ENCODE measurements around the gene CYP19A1.
"Not testable (repeated sequence)": the region's sequence is repeated elsewhere in the genome, so short reads cannot be mapped to it uniquely, and the experiment has no call there.

The CYP19A1 gene

DNA sequence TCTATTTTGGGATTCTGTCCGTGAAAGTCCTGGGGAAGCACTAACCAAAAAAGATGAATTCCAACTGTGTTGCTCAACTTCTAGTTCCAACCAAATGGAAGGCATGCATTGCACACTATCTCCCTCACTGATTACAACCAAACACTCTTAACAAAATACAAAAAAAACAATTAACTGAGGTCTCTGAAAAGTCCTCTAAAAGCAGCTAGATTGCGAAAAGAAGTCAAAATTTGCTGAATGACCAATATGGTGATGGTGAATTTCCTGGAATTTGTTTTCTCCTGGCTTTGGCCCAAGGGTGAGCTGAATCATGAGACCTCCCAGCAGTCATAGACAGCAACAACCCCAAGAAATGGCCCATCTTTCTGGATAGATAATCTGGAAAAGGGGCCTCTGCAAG lies 28.3 kb downstream of the CYP19A1 start:
- no peak for DNase-seq (ENCODE audit: extremely low spot score, insufficient read length, low read depth)
- no peak for FAIRE-seq

DNA sequence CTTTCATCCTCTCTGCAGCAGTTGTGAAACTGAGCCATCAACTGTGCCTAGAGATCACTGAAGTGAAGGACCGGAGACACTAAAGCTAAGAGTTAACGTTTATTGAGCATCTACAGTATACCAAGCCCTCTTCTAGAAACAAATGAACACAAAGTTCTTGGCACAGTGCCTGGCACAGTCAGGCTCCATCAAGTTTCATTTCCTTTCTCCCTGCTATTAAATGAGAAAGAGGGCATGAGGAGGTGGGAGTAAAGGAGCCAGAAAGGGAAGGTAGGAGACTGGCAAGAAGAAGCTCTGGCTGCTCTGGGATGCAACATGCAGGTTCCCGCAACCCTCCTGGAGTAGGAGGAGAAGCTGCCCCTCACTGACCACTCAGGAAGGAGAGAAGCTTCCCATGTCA lies 30.6 kb downstream of the CYP19A1 start:
- FAIRE-seq (no peak), DNase-seq (ENCODE audit: extremely low spot score, insufficient read length, low read depth) (no peak)

DNA sequence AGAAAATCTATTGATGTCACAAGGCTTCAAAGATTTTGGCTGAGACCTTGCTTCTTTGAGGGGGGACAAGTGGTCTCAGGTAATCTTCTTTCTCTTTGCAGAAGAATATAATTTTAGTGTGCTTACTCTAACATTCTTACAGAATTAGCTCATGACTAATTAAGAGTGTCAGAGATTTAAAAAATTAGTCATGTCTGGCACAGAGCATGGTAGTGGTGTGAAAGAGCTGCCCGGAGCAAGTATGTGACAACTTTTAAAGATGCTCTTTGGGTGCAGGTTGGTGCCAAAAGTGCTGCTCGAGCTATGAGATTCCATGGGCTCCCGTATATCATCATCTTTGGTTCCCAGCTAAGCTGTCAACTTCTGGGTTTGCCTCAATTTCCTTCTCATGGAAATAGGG lies 31.1 kb downstream of the CYP19A1 start:
- DNase-seq (ENCODE audit: extremely low spot score, insufficient read length, low read depth) = no peak
- no peak for FAIRE-seq

DNA sequence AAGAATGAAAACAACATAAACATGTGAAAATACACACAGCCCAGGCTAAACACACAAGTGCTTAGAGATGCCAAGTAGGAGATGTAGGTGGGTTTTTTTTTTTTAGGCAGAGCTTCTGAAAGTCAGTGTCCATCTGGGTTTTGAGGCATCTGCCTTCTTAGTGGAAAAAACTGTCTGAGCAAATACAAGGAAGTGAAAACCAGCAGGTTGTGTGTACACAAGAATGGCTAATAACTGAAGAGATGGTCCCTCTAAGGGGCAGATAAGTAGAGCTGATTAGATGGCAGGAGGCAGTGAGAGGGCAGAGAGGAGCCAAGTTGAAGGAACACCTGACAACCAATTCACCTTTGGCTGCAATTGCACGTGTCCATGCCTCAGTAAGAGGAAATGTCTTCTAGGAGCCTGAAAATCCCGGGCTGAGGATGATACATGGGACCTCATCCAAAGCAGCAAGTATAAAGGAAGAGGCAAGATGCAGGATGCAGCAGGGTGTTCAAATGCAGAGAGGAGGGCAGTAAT lies 34.9 kb downstream of the CYP19A1 start:
- no peak for DNase-seq (ENCODE audit: extremely low spot score, insufficient read length, low read depth)
- FAIRE-seq = no peak

DNA sequence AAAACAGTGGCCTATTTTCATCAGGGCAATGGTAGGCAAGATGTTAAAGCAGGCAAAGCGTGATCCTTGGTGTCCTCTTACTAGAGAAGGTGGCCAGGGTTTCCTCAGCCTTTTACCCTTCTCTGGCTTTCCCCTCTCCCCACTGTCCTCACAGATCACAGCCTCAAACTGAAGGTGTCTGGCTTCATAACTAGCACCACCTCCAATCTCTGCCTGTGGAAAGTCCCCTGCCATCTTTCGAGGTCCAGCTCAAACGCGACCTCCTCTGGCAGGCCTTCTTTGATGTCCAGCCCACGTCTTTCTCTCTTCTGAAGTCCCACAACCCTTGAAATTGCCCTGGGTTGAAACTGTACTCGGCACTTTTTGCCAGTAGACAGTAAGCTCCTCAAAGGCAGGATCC lies 35.9 kb downstream of the CYP19A1 start:
- DNase-seq (ENCODE audit: extremely low spot score, insufficient read length, low read depth) (no peak), FAIRE-seq (no peak)

DNA sequence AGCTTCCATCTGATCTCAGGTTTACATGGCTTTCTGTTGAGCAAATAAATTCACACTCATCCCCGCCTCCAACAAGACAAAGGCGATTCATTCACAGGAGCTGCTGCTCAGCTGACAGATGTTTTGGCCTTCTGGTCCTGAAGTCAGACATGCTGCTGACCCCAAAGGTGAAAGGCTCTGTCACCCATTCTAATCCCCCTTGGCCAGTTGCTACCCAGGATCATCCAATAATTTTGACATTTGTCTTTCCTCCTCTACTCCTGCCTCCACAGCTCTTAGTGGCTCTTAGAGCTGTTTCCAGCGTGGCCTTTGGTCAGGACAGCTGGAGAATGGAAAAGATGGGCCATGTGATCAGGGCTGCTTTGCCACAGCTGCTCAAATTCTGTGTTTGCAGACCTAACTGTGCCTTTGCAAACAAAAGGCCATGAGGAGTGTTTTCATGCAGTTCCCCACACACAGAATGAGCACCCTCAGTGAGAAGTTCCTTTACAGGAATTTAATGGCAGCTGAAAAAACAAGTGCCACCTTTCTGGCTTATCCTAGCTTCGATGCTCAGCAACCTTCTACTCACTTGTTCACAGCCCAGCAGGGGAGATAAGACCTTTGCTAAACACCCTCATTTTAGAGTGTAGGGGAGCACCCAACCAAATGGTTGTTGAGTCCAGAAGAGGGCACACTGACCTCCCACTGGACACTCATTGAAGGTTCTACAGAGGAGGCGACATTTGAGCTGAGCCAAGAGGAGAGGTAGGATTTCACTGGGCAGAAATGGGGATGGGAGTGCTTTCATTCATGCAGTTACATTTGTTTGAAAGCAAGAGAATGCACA lies 39.0 kb downstream of the CYP19A1 start:
- FAIRE-seq (no peak), DNase-seq (ENCODE audit: extremely low spot score, insufficient read length, low read depth) (no peak)

DNA sequence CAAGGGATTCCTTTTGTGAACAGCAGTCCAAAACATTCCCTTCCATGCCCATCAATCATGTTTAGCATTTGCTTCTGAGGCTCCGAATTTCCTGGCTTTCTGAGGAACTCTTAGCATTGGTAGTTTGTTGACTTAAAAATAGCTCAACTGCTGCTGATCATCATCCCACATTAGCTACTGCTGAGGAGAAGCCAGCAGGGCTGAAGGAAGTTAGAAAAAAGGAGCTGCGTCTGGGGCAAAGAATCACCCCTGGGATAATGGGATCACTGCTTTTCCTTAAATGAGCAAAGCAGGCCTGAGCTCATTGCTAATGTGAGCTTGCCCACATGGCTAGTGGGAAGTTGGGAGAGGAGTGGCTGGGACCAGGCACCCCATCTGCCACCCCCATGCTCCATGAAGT lies 39.8 kb downstream of the CYP19A1 start:
- FAIRE-seq = no peak
- no peak for DNase-seq (ENCODE audit: extremely low spot score, insufficient read length, low read depth)

DNA sequence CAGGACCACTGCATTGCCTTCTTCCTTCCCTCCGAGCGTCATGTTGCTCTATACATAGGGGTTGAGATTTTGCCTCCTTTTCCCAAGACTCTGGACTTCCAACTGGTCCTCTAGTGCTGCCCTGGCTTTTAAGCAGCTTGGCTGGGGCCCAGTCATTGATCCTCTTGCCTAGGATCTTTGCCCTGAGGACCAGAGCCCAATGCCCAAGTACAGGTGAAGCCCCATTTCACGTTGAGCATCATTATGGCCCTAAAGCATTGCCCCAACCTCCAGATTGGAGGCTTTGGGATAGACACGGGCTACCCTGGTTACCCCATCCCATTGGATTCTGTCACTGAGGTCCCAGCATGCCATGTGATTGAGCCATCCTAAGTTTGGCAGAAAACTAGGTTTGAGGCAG lies 47.7 kb downstream of the CYP19A1 start:
- DNase-seq (ENCODE audit: extremely low spot score, insufficient read length, low read depth) (no peak), FAIRE-seq (no peak)

DNA sequence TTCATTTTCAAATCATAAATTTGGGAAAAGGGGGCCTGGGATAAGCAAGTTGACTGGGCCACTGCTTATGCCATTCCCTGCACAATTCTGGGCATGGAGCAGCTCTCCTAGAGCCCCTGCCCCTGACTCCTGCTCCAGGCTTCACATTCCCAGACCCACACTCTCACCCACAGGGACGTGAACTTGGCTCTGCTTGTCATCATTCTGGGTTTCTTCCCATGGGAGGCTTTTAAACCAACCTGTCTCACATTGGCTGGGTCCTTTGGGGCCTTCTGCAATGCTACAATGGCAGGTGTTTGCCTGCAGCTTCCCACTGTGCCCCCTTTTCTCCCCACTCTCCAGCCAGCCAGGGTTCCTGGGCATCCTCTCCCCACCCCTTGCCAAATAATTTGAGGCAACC lies 49.1 kb downstream of the CYP19A1 start:
- DNase-seq (ENCODE audit: extremely low spot score, insufficient read length, low read depth) (no peak), FAIRE-seq (no peak)

DNA sequence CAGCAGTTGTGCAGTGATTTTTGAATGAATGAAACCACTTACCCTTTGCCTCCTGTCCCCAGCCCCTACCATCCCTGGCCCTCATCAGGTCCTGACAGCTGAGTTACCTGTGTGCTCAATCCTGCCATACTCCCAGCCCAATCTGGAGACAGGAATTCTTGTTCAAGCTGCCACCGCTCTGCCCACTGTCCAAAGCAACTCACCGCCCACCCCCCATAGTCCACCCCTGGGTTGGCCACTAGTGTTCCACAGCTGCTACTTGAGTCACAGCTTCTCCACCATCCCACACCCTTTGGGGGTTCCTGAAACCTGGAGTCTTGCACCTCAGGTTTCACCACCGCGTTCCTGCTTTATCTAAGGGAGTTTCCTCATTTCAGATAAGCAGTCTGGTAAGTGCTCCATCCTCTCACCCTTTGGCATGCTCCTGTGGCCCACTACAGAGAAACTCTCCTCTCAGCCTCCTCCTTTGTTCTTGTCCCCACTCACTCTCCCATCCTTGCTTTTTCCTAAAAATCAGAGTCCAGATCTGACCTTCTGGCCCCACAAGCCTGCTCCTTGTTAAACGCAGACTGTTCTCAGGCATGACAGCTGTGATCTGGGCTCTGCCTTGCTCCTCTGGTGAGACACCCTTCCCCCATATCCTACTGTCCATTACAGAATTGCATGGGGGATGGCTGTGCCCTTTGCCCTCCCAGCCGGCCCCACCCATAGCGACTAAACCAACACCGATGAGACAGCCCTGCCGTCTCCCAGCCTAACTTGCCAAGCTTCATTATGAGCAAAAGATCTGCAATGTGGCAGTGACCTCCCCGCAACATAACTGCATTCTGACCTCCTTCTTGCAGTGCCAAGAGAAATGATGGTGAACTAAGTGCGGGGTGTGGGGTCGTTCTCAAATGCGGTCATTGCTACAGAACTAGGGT lies 50.0 kb downstream of the CYP19A1 start:
- FAIRE-seq (no peak), DNase-seq (ENCODE audit: extremely low spot score, insufficient read length, low read depth) (no peak)

DNA sequence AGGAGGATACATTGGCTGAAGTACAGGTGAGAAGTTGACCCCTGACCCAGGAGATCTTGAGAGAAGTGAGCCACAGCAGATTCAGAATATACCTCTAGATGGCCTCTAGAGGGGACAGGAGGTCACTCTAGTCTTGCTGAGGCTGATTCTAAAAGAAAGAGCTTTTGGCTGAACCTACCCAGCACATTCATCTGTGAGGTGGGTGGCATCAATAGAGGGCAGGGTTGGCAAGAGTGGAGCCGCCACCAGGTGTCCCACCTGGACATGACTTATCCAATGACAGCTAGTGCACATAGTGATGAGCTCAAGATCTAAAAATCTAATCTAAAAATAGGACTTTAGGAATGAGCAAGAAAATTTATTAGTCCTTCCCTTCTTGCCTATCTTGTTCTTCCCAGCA lies 51.6 kb downstream of the CYP19A1 start:
- DNase-seq (ENCODE audit: extremely low spot score, insufficient read length, low read depth) = no peak

DNA sequence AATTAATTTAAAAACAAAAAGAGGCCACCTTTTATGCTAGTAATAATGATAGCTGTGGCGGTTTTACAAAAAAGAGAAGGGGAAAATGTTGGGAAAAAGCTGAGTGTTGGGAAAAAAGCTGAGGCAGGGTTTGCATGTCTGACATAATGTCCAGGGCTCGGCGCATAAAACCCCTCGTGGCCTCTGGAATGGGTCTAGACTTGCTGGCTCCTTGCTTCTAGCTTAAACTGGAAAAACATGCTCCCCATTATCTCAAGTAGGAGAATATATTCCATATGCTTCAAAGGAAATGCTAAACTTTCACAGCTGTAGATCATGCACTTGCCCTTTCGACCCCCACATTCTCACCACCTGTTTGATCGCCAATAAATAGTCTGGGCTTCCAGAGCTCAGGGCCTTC lies 53.0 kb downstream of the CYP19A1 start:
- DNase-seq (ENCODE audit: extremely low spot score, insufficient read length, low read depth) (no peak), FAIRE-seq (no peak)

More for the DNA sequence above, 51.6 kb downstream of the CYP19A1 start:
- no peak for FAIRE-seq

DNA sequence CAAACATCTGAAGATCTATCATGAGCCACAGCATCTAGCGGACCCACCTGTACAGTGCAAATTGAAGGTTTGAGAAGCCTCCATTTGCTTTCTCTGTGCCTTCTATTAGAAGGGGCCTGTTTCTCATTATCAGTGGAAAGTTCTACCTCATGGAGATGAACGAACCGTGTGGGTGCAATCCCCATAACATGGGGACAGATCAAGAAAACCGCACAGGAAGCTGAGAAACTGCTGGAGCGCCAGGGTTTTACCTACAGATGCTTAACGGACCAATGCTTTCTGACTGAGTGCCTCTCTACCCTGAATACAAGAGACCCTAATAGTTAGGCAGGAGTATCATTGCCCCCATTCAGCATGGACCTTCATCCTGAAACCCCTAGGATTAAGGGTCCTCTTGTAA lies 53.5 kb downstream of the CYP19A1 start:
- FAIRE-seq = no peak
- no peak for DNase-seq (ENCODE audit: extremely low spot score, insufficient read length, low read depth)

DNA sequence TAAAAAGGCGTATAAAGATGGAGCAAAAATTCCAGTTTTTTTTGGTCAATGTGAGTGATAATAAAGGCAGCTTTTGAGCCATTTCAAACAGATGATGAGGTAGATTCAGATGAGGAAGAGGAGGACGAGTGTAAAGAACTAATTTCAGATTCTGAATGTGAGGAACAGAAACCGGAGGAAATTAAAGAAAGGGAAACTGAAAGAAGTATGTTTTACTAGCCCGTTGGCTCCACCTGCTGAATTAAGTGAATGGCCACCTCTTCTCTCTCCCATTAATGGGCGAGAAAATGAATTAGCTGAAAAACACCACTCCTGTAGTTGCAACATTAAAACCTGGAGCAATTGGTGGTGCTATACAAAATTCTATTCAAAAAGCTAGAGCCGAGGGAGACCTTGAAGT lies 55.4 kb downstream of the CYP19A1 start:
- FAIRE-seq = peak; percentile 87
- DNase-seq (ENCODE audit: extremely low spot score, insufficient read length, low read depth) = no peak

DNA sequence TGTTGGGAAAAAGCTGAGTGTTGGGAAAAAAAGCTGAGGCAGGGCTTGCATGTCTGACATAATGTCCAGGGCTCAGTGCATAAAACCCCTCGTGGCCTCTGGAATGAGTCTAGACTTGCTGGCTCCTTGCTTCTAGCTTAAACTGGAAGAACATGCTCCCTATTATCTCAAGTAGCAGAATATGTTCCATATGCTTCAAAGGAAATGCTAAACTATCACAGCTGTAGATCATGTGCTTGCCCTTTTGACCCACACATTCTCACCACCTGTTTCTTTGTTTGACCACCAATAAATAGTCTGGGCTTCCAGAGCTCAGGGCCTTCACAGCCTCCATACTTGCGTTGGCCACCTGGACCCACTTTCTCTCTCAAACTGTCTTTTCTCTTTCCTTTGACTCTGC lies 56.2 kb downstream of the CYP19A1 start:
- peak; percentile 49 for FAIRE-seq
- DNase-seq (ENCODE audit: extremely low spot score, insufficient read length, low read depth) = not testable (repeated sequence)

DNA sequence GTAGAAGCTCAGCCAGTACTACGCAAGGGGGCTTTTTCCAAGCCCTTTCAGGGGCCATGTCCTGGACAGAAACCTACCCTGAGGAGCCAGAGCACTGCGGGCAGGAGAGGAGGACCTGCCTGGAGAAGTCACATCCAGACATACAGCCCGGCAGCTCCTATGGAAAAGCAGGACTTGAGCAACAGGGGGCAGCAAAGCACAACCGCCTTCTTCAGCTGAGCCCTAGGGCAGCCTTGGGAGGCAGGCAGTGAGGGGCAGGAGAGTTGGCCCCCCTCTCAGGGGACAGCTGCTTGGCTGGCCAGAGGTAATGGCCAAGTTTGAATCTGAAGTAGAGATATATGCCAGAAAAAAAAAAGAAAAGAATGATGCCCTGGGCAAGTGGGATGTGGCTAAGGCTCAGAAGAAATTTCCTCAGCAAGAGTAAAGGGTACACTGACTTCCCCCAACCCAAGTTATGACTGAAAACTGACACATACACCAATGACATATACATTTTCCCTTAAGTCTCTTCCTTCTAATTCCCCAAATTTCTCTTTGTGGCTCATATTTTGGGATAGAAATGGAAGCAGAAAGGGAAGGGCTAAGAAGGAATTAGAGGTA lies 56.9 kb downstream of the CYP19A1 start:
- DNase-seq (ENCODE audit: extremely low spot score, insufficient read length, low read depth) (no peak), FAIRE-seq (no peak)

DNA sequence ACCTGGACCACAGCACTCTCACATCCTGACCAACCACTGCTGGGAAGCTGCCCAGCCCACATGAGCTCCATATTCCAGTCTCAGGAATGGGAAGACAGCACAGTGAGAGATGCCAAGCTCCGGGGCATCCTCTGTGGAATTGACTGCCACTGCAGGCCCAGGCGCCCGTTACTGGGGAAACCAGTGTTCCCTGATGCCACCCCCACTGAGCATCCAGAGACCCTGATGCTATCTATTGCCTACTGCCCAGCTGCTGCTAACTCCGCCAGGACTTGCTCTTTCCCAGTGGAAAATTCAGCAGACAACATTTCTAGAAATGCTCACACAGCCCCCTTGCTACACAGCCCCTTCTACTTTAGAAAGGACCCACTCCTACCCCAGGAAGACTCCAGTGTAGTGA lies 57.6 kb downstream of the CYP19A1 start:
- DNase-seq (ENCODE audit: extremely low spot score, insufficient read length, low read depth) = no peak
- no peak for FAIRE-seq

DNA sequence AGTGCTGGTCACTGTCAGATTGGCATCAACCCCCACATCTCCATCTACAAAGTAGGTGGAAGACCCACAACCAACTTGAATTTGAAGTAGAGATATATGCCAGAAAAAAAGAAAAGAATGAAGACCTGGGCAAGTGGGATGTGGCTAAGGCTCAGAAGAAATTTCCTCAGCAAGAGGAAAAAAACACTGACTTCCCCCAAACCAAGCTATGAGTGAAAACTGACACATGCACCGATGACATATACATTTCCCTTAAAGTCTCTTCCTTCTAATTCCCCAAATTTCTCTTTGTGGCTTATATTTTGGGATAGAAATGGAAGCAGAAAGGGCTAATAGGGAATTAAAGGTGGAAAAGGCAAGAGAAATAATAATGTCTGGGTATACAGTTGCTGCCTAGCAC lies 59.0 kb downstream of the CYP19A1 start:
- DNase-seq (ENCODE audit: extremely low spot score, insufficient read length, low read depth) (no peak), FAIRE-seq (no peak)

DNA sequence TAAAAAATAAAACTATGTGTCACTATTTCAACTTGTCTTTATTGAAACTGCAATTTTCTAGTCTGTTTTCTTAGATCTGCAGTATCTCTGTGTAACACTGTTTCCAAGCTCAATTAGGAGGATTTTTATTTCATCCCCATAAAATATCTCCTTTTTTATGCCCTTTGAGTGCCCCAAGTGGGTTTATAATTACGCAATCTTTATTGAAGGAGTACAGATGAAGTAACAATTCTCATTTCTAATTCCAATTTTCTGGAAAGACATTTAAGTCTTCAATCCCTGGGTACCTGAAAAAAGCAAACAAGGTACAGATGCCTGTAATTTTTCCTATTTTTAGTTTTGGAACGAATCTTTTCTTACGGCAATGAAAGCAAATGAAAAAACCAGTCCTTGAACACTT lies 61.3 kb downstream of the CYP19A1 start:
- DNase-seq (ENCODE audit: extremely low spot score, insufficient read length, low read depth) (no peak), FAIRE-seq (no peak)

DNA sequence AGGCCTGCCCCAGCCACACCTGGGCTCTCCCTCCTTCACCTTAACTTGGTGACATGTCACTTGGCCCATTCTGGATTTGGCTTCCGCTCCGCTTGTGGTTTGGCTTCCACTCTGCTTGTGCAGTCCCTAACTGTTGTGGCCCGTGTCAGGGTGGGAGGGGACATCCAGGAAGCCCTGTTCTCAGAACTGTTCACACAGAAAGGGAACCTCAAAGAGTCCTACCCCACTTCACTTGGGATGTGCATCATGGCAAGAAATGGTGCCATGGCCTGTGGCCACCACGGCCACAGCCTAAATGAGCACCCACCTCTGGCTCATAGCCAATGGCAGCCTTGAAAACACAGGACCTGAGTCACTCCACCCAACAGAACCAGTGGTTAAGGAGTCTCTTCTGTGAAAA lies 63.4 kb downstream of the CYP19A1 start:
- no peak for DNase-seq (ENCODE audit: extremely low spot score, insufficient read length, low read depth)
- no peak for FAIRE-seq

DNA sequence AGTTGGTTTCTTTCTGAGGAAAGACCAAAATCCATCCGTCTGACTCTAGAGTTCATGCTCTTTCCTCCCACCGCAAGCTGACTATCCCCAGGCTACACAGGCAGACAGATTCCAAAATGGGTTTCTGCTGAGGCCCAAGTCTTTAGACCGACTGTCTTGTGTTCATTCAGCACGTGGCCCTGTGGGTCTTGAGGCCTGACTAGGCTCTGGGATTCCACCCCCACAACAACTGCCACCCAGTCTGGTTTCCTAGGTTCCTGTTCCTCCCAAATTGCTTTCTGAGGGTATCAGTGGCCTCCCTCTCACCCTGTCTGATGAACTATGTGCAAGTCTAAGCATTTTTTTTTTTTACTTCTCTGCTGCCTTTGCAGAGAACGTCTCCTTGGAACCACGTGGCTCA lies 67.7 kb downstream of the CYP19A1 start:
- FAIRE-seq = no peak
- no peak for DNase-seq (ENCODE audit: extremely low spot score, insufficient read length, low read depth)

All from GM18507 (cell line).